IMR-90 (cell line): Measurements from ENCODE around the gene SLC41A1. TPM values are rescaled to one million over a fixed set of nuclear protein-coding genes. Genes with fewer than 3 reads are reported as not detected.

Experiments used
- ATAC-seq: fragments of 200-7000 bp; cut with Tn5 transposase; 2 replicates; pipeline ENCODE4 v1.9.1; 2020; ENCODE audit warnings: low read depth, mild to moderate bottlenecking, moderate library complexity
- BruUV-seq: library from RNA; stranded (reverse); fragments of 400-500 nt; replicated peaks from 2 replicates; lab custom pipeline; 2021; lab: Mats Ljungman, UMichigan
- CTCF ChIA-PET: fragments of 300-600 bp; formaldehyde crosslinking; extraction: SDS; loops from one replicate; lab custom pipeline; 2021; ENCODE audit warnings: antibody characterized with exemption; lab: Yijun Ruan, JAX
- POLR2A ChIA-PET: fragments of 300-600 bp; sonication (Branson Sonifier 250); formaldehyde crosslinking; loops from one replicate; lab custom pipeline; 2022; ENCODE audit warnings: antibody characterized with exemption; ENCODE audit not compliant: unreplicated experiment; lab: Charles Lee
- DNase-seq: peaks from one replicate; pipeline ENCODE4 v3.0.0; 2013
- H2AFZ ChIP-seq: replicated peaks from 2 replicates; pipeline ENCODE3; 2013; ENCODE audit warnings: low read length, mild to moderate bottlenecking; ENCODE audit not compliant: poor library complexity
- H2AK5ac ChIP-seq: 2 replicates; pipeline ENCODE4 v1.6.1; 2013; ENCODE audit warnings: low read depth, low read length, inconsistent platforms
- H2AK9ac ChIP-seq: replicated peaks from 2 replicates; pipeline ENCODE3; 2013; ENCODE audit warnings: mild to moderate bottlenecking, low read depth, low read length, moderate library complexity; ENCODE audit not compliant: poor library complexity
- H2BK120ac ChIP-seq: 2 replicates; pipeline ENCODE4 v1.6.1; 2013; ENCODE audit warnings: low read depth, low read length, inconsistent platforms
- H2BK15ac ChIP-seq: 3 replicates; pipeline ENCODE4 v1.6.1; 2013; ENCODE audit warnings: low read depth, low read length, inconsistent platforms
- H2BK20ac ChIP-seq: 2 replicates; pipeline ENCODE4 v1.6.1; 2013; ENCODE audit warnings: low read depth, mild to moderate bottlenecking, inconsistent platforms, low read length, moderate library complexity
- H2BK5ac ChIP-seq: 2 replicates; pipeline ENCODE4 v1.6.1; 2013; ENCODE audit warnings: mild to moderate bottlenecking, low read depth, low read length, inconsistent platforms; ENCODE audit not compliant: poor library complexity, severe bottlenecking
- H3K14ac ChIP-seq: replicated peaks from 2 replicates; pipeline ENCODE4 v1.6.1; 2013; ENCODE audit warnings: low read depth, low read length, inconsistent platforms
- H3K18ac ChIP-seq: 2 replicates; pipeline ENCODE4 v1.6.1; 2013; ENCODE audit warnings: low read depth, low read length, control low read depth
- H3K23ac ChIP-seq: 2 replicates; pipeline ENCODE4 v1.6.1; 2013; ENCODE audit warnings: low read depth, low read length, inconsistent platforms
- H3K27ac ChIP-seq: 2 replicates; pipeline ENCODE4 v1.5.1; 2013; ENCODE audit warnings: mild to moderate bottlenecking, control low read depth, low read length; ENCODE audit not compliant: insufficient read depth
- H3K27me3 ChIP-seq: 2 replicates; pipeline ENCODE4 v1.6.1; 2013; ENCODE audit warnings: low read length; ENCODE audit not compliant: control insufficient read depth, insufficient read depth
- H3K36me3 ChIP-seq: 2 replicates; pipeline ENCODE4 v1.6.1; 2013; ENCODE audit warnings: low read length, mixed read lengths; ENCODE audit not compliant: control insufficient read depth, insufficient read depth
- H3K4ac ChIP-seq: 2 replicates; pipeline ENCODE4 v1.6.1; 2013; ENCODE audit warnings: low read depth, low read length, inconsistent platforms
- H3K4me1 ChIP-seq: 2 replicates; pipeline ENCODE4 v1.6.1; 2013; ENCODE audit warnings: low read length, mixed read lengths; ENCODE audit not compliant: control insufficient read depth, insufficient read depth
- H3K4me2 ChIP-seq: 2 replicates; pipeline ENCODE4 v1.6.1; 2013; ENCODE audit warnings: low read depth, mild to moderate bottlenecking, control low read depth, low read length, moderate library complexity
- H3K4me3 ChIP-seq: 2 replicates; pipeline ENCODE4 v1.5.1; 2013; ENCODE audit warnings: low read depth, mild to moderate bottlenecking, control low read depth, low read length, moderate library complexity; ENCODE audit not compliant: insufficient read depth
- H3K56ac ChIP-seq: 2 replicates; pipeline ENCODE4 v1.6.1; 2013; ENCODE audit warnings: low read length, inconsistent platforms; ENCODE audit not compliant: insufficient read depth; ENCODE audit errors: extremely low read depth
- H3K79me1 ChIP-seq, 2 experiments: 2 replicates each; pipeline ENCODE4 v1.6.1; 2013; ENCODE audit warnings: low read length in 2 of 2, inconsistent platforms in 1 of 2, low read depth in 1 of 2
- H3K9ac ChIP-seq: 2 replicates; pipeline ENCODE4 v1.6.1; 2013; ENCODE audit warnings: low read depth, low read length, control low read depth
- H3K9me1 ChIP-seq: 2 replicates; pipeline ENCODE4 v1.6.1; 2013; ENCODE audit warnings: low read length, inconsistent platforms; ENCODE audit not compliant: insufficient read depth
- H3K9me3 ChIP-seq: 2 replicates; pipeline ENCODE4 v1.6.1; 2013; ENCODE audit warnings: low read length; ENCODE audit not compliant: control insufficient read depth, insufficient read depth
- H4K20me1 ChIP-seq: 2 replicates; pipeline ENCODE4 v1.6.1; 2013; ENCODE audit warnings: low read length, inconsistent platforms; ENCODE audit not compliant: insufficient read depth
- H4K5ac ChIP-seq: 2 replicates; pipeline ENCODE4 v1.6.1; 2013; ENCODE audit warnings: mild to moderate bottlenecking, low read depth, low read length, control low read depth
- H4K8ac ChIP-seq, 2 experiments: 2 replicates each; pipeline ENCODE4 v1.6.1; 2013; ENCODE audit warnings: low read depth in 2 of 2, low read length in 2 of 2, control low read depth in 1 of 2, inconsistent platforms in 1 of 2
- H4K91ac ChIP-seq: 2 replicates; pipeline ENCODE4 v1.6.1; 2013; ENCODE audit warnings: low read depth, low read length, inconsistent platforms; ENCODE audit not compliant: insufficient read depth
- BHLHE40 ChIP-seq: fragments of 150-350 bp; IDR thresholded peaks from 2 replicates; pipeline ENCODE4 v1.6.1; 2016; ENCODE audit warnings: mild to moderate bottlenecking, low read depth, low read length
- CEBPB ChIP-seq: IDR thresholded peaks from 2 replicates; pipeline ENCODE4 v1.6.1; 2012; ENCODE audit warnings: low read depth, low read length, improper control_type of control experiment
- CHD1 ChIP-seq: IDR thresholded peaks from 2 replicates; pipeline ENCODE4 v1.6.1; 2012; ENCODE audit warnings: low read depth, low read length, improper control_type of control experiment
- FOS ChIP-seq: fragments of 150-350 bp; IDR thresholded peaks from 2 replicates; pipeline ENCODE4 v1.6.1; 2016; ENCODE audit warnings: low read depth, low read length
- MXI1 ChIP-seq: IDR thresholded peaks from 2 replicates; pipeline ENCODE4 v1.6.1; 2012; ENCODE audit warnings: low read depth, mild to moderate bottlenecking, low read length, moderate library complexity, borderline replicate concordance
- NFE2L2 ChIP-seq: fragments of 150-350 bp; IDR thresholded peaks from 2 replicates; pipeline ENCODE4 v1.6.1; 2016; ENCODE audit warnings: low read depth, mild to moderate bottlenecking, low read length
- POLR2A ChIP-seq: IDR thresholded peaks from 2 replicates; pipeline ENCODE4 v1.6.1; 2012; ENCODE audit warnings: mild to moderate bottlenecking, low read depth, low read length
- RCOR1 ChIP-seq: IDR thresholded peaks from 2 replicates; pipeline ENCODE4 v1.6.1; 2012; ENCODE audit warnings: mild to moderate bottlenecking, low read length, improper control_type of control experiment; ENCODE audit not compliant: insufficient replicate concordance
- RFX5 ChIP-seq: IDR thresholded peaks from 2 replicates; pipeline ENCODE4 v1.8.0; 2012; ENCODE audit warnings: low read depth, mild to moderate bottlenecking, low read length, moderate library complexity
- WGBS, 2 experiments: methylation state at CpG; one replicate each; pipeline versions ENCODE4 v1.1.5 to v1.1.7; 2013; ENCODE audit warnings: missing lambda C conversion rate in 2 of 2; ENCODE audit not compliant: insufficient read length in 1 of 2; ENCODE audit errors: extremely low coverage in 2 of 2; 5-methylcytosine and 5-hydroxymethylcytosine counted together
- dilution Hi-C: fragments of 300-500 bp; cut with HindIII; formaldehyde crosslinking; loops from one replicate; pipeline ENCODE4 v1.14.3; 2018; ENCODE audit warnings: low sequenced_read_pairs; ENCODE audit not compliant: unreplicated experiment
- in situ Hi-C: fragments of 300-500 bp; cut with MboI; formaldehyde crosslinking; loops from 3 replicates; pipeline ENCODE4 v1.14.3; 2019; ENCODE audit warnings: low sequenced_read_pairs, inconsistent platforms, mixed read lengths
- intact Hi-C: fragments of 100-400 bp; cut with micrococcal nuclease; formaldehyde crosslinking; loops from 2 replicates; pipeline ENCODE4 v1.10.0; 2022
- polyA plus RNA-seq, 3 experiments: library from polyadenylated mRNA; depleted of rRNA; stranded (reverse); fragments of >200 nt; gene quantifications; 2 replicates each; pipeline ENCODE4 v1.2.3, GENCODE V29; 2012; ENCODE audit warnings: low replicate concordance in 1 of 3
- total RNA-seq: library from RNA; depleted of rRNA; stranded (reverse); fragments of >200 nt; gene quantifications from 2 replicates; pipeline ENCODE4 v1.2.3, GENCODE V29; 2012
- TF ChIP-seq, protein P1 (sequence below): conservative IDR thresholded peaks from 2 replicates; pipeline ENCODE4 v1.5.1; 2012; ENCODE audit warnings: mild to moderate bottlenecking, low read depth, low read length, improper control_type of control experiment
- TF ChIP-seq, protein P2 (sequence below): fragments of 150-350 bp; IDR thresholded peaks from 2 replicates; pipeline ENCODE4 v1.6.1; 2017; ENCODE audit warnings: mild to moderate bottlenecking, antibody characterized with exemption, low read length, low read depth

The SLC41A1 gene
- total and polyA plus RNA-seq, 2 of the 4 experiments (the other 2 are of a cell fraction), result 6.3 to 26.3 TPM

- TF ChIP-seq, protein P1, sequence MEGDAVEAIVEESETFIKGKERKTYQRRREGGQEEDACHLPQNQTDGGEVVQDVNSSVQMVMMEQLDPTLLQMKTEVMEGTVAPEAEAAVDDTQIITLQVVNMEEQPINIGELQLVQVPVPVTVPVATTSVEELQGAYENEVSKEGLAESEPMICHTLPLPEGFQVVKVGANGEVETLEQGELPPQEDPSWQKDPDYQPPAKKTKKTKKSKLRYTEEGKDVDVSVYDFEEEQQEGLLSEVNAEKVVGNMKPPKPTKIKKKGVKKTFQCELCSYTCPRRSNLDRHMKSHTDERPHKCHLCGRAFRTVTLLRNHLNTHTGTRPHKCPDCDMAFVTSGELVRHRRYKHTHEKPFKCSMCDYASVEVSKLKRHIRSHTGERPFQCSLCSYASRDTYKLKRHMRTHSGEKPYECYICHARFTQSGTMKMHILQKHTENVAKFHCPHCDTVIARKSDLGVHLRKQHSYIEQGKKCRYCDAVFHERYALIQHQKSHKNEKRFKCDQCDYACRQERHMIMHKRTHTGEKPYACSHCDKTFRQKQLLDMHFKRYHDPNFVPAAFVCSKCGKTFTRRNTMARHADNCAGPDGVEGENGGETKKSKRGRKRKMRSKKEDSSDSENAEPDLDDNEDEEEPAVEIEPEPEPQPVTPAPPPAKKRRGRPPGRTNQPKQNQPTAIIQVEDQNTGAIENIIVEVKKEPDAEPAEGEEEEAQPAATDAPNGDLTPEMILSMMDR, result no peak
- TF ChIP-seq RCOR1, result no peak
- peak; percentile 93 for TF ChIP-seq BHLHE40
These were observed at the start of gene SLC41A1 (continued) for GRCh38 chr1:205812878-205813754.

DNA sequence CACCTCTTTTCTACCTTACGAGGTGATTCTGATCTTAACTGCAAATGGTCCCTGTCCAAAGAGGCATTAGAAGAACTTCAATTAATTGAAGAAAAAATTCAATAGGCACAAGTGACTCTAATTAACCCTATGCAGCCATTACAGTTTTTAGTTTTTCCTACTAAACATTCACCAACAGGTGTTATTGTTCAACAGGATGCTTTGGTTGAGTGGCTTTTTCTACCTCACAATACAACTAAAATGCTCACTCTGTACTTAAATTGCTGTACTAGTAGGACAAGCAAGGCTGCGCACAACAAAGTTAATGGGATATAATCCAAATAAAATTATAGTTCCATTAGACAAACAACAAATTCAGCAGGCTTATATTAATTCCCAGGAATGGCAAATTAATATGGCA, 48.5 kb upstream of the SLC41A1 start:
- no peaks in the 10 kb centered on the region for H3K36me3 ChIP-seq
- H3K23ac ChIP-seq, result no peak overlapping the region
- no peak overlapping the region for H3K14ac ChIP-seq
- intact Hi-C loops, result no loop called here
- CTCF ChIA-PET, result no interaction called here
- H2BK15ac ChIP-seq, result no peak overlapping the region
- no TSS peak for BruUV-seq
- H2BK5ac ChIP-seq, result no peak overlapping the region
- dilution Hi-C loops, result no loop called here
- in situ Hi-C loops, result no loop called here
- no peaks in the 10 kb centered on the region for H3K4me1 ChIP-seq
- DNase-seq (no peak), ATAC-seq (no peak)
- POLR2A ChIA-PET, result no interaction called here
- H4K5ac ChIP-seq, result no peak overlapping the region
- H3K56ac ChIP-seq, result no peak overlapping the region
- H3K4me3 ChIP-seq, result no peak overlapping the region
- no peak overlapping the region for H3K27ac ChIP-seq
- no peak overlapping the region for H3K18ac ChIP-seq
- H2BK20ac ChIP-seq, result no peak overlapping the region
- H4K8ac ChIP-seq, result no peak overlapping the region
- no peaks in the 10 kb centered on the region for H3K9me1 ChIP-seq
- H3K4ac ChIP-seq, result no peak overlapping the region
- no peak overlapping the region for H2BK120ac ChIP-seq
- no peak overlapping the region for H2AFZ ChIP-seq
- H3K79me1 ChIP-seq, result no peaks in the 10 kb centered on the region
- 80% methylated on average over 1 of the region's 2 CpGs; no CpG with 5 or more reads in 1 of the 2 experiments for WGBS, 2 experiments
- H3K4me2 ChIP-seq, result no peak overlapping the region
- no peak overlapping the region for H4K91ac ChIP-seq
- no peak overlapping the region for H2AK5ac ChIP-seq
- no peak overlapping the region for H3K9ac ChIP-seq
- no peaks in the 10 kb centered on the region for H4K20me1 ChIP-seq
- H3K9me3 ChIP-seq, result no peaks in the 10 kb centered on the region; the same call in 1 of the 2 replicates
- no peak overlapping the region for H2AK9ac ChIP-seq
- peaks cover 6% of the 10 kb centered on the region for H3K27me3 ChIP-seq
- TF ChIP-seq CEBPB, result no peak
- TF ChIP-seq CHD1, result no peak
- no peak for TF ChIP-seq NFE2L2
- TF ChIP-seq, protein P2, sequence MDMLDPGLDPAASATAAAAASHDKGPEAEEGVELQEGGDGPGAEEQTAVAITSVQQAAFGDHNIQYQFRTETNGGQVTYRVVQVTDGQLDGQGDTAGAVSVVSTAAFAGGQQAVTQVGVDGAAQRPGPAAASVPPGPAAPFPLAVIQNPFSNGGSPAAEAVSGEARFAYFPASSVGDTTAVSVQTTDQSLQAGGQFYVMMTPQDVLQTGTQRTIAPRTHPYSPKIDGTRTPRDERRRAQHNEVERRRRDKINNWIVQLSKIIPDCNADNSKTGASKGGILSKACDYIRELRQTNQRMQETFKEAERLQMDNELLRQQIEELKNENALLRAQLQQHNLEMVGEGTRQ, result no peak
- no peak for TF ChIP-seq POLR2A
- TF ChIP-seq, protein P1, result no peak
- TF ChIP-seq MXI1, result no peak
- no peak for TF ChIP-seq RFX5
- no peak for TF ChIP-seq FOS
